GM19025 (cell line): Measurements from ENCODE around the gene POPDC2.

Source experiments
- ATAC-seq: cut with Tn5 transposase; IDR thresholded peaks from one replicate; pipeline ENCODE4 v1.9.1; 2021; ENCODE audit warnings: mild to moderate bottlenecking, low read depth, moderate library complexity; ENCODE audit not compliant: unreplicated experiment

POPDC2 gene

GRCh38 chr3:119642746-119643473 is 17.5 kb downstream of the POPDC2 start:
- ATAC-seq, result no peak

DNA sequence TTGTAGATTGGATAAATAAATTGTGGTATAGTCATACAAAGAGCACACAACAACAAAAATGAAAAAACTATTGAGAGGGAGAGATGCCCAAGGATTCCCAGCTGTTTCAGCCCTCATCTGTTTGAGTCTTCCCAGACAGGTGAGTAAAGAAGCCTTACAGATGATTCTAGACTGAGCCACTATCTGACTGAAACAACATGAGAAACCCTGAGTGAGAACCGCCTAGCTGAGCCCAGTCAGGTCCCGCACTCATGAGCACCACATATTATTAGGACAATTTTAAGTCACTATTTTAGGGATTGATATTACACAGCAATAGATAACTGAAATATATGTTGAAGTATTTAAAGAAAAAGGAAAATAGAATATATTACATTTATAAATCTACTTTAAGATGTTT is 19.0 kb downstream of the POPDC2 start:
- no peak for ATAC-seq

GRCh38 chr3:119639494-119640350 is 20.7 kb downstream of the POPDC2 start:
- no peak for ATAC-seq

DNA sequence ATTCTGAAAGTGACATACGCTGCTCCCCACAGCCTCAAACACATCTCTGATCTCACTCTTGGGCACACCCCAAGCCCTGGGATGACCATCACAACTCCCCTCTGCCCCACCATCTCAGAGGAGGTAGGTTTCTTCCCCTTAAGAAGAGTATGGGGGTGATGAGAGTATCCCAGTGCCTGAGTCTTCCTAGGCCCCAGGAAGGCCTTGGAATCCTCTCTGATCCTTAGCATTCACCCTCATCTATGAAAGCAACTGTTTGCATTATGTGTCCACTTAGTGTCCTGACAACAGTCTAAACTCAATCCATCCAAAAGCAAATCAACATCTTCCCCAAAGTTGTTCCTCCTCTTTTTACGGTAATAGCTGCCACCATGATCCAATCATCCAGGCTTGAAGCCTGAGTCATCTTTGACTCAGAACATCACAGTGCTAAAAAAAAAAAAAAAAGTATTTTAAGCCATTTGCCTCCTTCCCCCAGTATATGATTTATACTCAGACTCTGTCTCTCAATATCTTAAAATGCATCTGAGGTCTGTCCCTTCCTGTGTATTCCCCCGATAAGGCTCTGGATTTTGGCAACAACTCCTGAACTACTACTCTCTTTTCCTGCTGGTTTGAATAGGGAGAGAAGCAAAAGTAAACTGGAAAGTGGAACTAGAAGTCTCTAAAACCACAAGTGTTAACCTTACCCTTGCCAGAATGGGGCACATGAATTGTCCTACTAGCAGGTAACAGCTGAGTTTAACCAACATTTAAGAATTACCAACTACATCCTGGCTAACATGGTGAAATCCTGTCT is 22.5 kb downstream of the POPDC2 start:
- ATAC-seq, result peak; percentile 32

DNA sequence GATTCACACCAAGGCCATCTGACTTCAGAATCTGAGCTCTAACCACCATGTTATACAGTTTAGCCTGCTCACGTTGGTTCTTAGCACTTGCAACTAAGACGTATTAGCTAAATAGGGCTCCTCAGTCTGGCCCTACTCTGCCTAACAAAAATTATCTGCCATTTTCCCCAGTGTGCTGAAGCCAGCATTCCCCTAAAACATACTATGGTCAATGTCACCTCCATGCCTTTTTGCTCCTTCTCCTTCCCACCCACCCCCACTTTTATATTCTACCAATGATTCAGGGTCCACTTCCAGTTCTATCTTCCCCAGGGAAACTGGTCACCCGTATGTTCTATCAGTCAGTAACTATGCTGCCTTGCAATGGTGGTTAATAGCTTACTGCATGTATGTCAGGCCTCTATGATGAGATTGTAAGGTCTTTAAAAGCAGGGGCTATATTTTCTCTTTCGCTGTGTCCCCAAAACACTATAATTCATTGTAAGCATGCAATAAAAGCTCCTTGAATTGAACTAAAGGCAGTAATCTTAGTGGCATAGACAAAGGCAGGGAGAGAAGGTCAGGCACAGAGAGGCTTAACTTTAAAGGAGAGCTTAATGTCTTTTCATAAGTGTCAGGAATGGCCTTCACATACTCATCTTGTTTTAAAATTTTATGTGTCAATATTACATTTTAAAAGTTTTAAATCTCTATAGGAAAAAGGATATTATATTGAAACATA is 23.3 kb downstream of the POPDC2 start:
- ATAC-seq, result no peak

- no peak for ATAC-seq
Observed at GRCh38 chr3:119636249-119636648, 24.1 kb downstream of the POPDC2 start.

- ATAC-seq, result no peak
Observed at GRCh38 chr3:119635719-119636118, 24.7 kb downstream of the POPDC2 start.

DNA sequence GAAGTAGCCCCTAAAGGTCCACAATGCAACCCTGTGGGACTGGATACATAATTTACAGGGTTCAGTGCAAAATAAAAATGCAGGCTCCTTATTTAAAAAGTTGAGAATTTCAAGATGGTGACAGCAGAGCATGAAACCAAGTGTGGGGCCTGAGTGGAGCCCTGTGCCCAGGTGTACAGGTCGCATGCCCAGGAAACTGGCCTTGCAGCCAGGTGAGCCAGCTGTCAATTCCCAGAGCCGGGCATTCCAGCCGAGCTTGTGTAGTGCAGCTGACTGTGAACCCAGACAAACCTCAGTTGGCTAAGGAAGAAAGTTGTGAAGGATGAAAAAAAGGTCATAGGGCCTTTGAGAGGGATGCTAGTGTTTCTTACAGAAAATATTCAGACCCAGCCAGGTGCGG is 27.6 kb downstream of the POPDC2 start:
- no peak for ATAC-seq

GRCh38 chr3:119632216-119632615 is 28.2 kb downstream of the POPDC2 start:
- no peak for ATAC-seq

- ATAC-seq, result no peak
Observed at GRCh38 chr3:119631516-119631915, 28.9 kb downstream of the POPDC2 start.

DNA sequence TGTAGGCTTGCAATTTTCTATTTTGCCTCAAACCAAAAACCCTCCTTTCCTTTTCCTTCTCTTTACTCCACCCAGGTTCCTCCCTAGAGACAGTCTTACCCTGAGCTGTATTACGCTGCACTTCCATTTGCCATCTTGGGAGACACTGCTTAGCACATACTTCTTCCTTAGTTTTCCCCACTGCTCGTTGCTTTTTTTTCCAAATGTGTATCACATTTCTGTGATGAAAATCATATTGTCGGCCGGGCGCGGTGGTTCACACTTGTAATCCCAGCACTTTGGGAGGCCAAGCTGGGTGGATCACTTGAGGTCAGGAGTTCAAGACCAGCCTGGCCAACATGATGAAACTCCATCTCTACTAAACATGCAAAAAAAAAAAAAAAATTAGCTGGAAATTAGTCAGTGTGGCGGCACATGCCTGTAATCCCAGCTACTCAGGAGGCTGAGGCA is 29.5 kb downstream of the POPDC2 start:
- no peak for ATAC-seq

GRCh38 chr3:119630128-119630879 is 30.1 kb downstream of the POPDC2 start:
- no peak for ATAC-seq

GRCh38 chr3:119628816-119629445 is 31.5 kb downstream of the POPDC2 start:
- ATAC-seq, result peak; percentile 36

DNA sequence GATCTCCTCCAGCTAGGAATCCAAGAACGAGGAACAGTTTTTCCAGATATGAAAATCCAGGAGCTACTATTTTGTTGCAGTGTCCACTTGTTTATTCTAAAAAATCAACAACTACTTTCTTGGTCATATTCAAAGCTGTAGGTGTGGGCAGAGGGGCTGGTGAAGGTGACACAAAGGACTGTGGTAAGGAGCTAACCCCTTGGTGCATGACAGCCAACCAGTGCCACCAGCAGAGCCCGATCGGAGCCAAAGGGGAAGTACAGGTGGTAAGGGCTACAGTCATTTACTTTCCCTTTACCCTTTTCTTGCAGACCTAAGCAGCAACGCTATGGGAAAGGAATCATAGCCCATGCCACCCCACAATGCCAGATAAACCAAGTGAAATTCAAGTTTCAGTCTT is 32.0 kb downstream of the POPDC2 start:
- ATAC-seq, result peak; percentile 68

DNA sequence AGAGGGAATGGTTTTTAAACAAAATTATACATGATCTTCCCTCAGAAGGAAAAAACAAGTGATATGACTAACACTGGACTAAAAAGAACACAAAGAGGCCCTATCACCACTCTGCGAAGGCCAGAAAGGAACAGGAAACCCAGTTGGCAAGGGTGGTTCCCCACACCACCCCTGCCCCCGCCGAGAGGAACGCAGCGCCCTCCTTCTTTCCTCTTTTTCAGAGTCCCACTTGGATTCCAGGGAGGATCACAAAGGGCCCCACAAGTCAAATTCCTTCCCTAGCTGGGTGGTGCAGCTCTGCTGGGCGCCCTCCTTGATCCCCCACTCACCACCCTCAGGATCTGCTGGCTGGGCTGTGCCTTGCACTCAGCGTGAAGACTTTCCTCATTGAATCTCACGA is 32.9 kb downstream of the POPDC2 start:
- no peak for ATAC-seq

DNA sequence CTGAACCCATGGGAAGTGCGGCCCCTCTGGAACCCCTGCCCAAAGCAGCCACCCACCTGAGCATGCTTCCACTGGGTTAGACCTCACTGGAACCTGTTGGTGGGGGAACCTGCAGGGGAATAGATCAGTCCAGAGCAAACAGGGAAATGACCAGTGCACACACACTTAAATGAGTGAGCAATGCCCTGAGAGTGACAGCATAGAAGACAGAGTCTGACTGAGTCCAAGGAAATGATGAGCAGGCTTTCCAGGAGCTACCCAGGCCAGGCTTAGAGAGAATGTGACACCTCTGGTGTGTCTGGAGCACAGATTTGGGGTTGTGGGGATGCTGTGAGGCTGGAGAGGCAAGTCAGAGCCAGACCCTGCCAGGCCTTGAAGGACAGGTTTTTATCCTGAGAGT is 34.2 kb downstream of the POPDC2 start:
- no peak for ATAC-seq

GRCh38 chr3:119625451-119626153 is 34.8 kb downstream of the POPDC2 start:
- no peak for ATAC-seq

- no peak for ATAC-seq
Observed at GRCh38 chr3:119624002-119624720, 36.2 kb downstream of the POPDC2 start.
